ENCODE data around the gene SIX1. TPM values are rescaled to one million over a fixed set of nuclear protein-coding genes. Genes with fewer than 3 reads are reported as not detected.

The SIX1 gene
- total and polyA plus RNA-seq, 2 experiments from 2014 or later: 0.35 to 0.71 TPM

- peaks cover 91% of the 10 kb centered on the region for H3K27me3 ChIP-seq (ENCODE audit: insufficient read depth)
- H3K27ac Mint-ChIP-seq: no peak overlapping the region
- H3F3A ChIP-seq (replicated peaks; ENCODE audit: low read depth): peaks cover 26% of the 10 kb centered on the region
- H2AFZ ChIP-seq: peak overlapping the region; percentile 95
- no peaks in the 10 kb centered on the region for H3K9me2 ChIP-seq (ENCODE audit: insufficient read depth)
- H3K36me3 ChIP-seq (ENCODE audit: insufficient read depth): no peaks in the 10 kb centered on the region
- no peak overlapping the region for H3K27ac ChIP-seq (ENCODE audit: low read depth)
- TF ChIP-seq NANOG (IDR thresholded peaks at IDR 0.05; ENCODE audit: borderline replicate concordance) (no peak), EZH2phosphoT487 (IDR thresholded peaks at IDR 0.05; ENCODE audit: unreplicated experiment) (peak; percentile 61), EZH2 (IDR thresholded peaks at IDR 0.05; ENCODE audit: low read depth, unreplicated experiment) (peak; percentile 21)
- peaks cover 44% of the 10 kb centered on the region for H3K4me1 ChIP-seq (ENCODE audit: insufficient read depth)
- no peaks in the 10 kb centered on the region; the same call in 2 of the 3 replicates for H3K36me3 Mint-ChIP-seq (ENCODE audit: low read depth)
- DNase-seq (ENCODE audit: low spot score): peak; percentile 69
- 0 out of 2 replicates have a peak, but pooled peaks cover 3% of the 10 kb centered on the region for H4K20me1 ChIP-seq (replicated peaks; ENCODE audit: insufficient read depth)
- no peaks in the 10 kb centered on the region for H3K9me3 Mint-ChIP-seq
- peak overlapping the region; percentile 76 for H3K4me3 Mint-ChIP-seq
- no peaks in the 10 kb centered on the region for H3K79me2 ChIP-seq (replicated peaks; ENCODE audit: insufficient read depth)
- peaks cover 49% of the 10 kb centered on the region for H3K4me1 Mint-ChIP-seq
- H3K27me3 Mint-ChIP-seq (ENCODE audit: insufficient read depth, low read depth, poor library complexity): peaks cover 80% of the 10 kb centered on the region
- H3K4me2 ChIP-seq: peak overlapping the region; percentile 89
- peak; percentile 17 for ATAC-seq
- peak overlapping the region; percentile 72 for H3K4me3 ChIP-seq
Measured at GRCh38 chr14:60657456-60658210, 8.4 kb upstream of the SIX1 start.

- no peaks in the 10 kb centered on the region for H3K36me3 ChIP-seq (ENCODE audit: insufficient read depth)
- peak overlapping the region; percentile 95 for H2AFZ ChIP-seq
- Mint-ChIP-seq H3K27ac (no peak overlapping the region), H3K36me3 (ENCODE audit: low read depth) (no peaks in the 10 kb centered on the region; the same call in 2 of the 3 replicates), H3K4me3 (peak overlapping the region; percentile 76), H3K4me1 (peaks cover 54% of the 10 kb centered on the region), H3K9me3 (no peaks in the 10 kb centered on the region), H3K27me3 (ENCODE audit: insufficient read depth, low read depth, poor library complexity) (peaks cover 87% of the 10 kb centered on the region)
- no peaks in the 10 kb centered on the region for H3K9me2 ChIP-seq (ENCODE audit: insufficient read depth)
- DNase-seq (ENCODE audit: low spot score) (peak; percentile 88), ATAC-seq (peak; percentile 75)
- peak overlapping the region; percentile 89 for H3K4me2 ChIP-seq
- H4K20me1 ChIP-seq (replicated peaks; ENCODE audit: insufficient read depth): 0 out of 2 replicates have a peak, but pooled peaks cover 3% of the 10 kb centered on the region
- TF ChIP-seq ZNF462 (CRISPR knock-in tag; IDR thresholded peaks at IDR 0.05): no peak
- peak; percentile 44 to 62 for TF ChIP-seq CTCF (conservative IDR thresholded peaks at IDR 0.05; ENCODE audit: low read depth in 2 of 2)
- TF ChIP-seq EZH2phosphoT487 (IDR thresholded peaks at IDR 0.05; ENCODE audit: unreplicated experiment): peak; percentile 31
- no peak for TF ChIP-seq CREB1 (CRISPR knock-in tag; IDR thresholded peaks at IDR 0.05; ENCODE audit: low read depth)
- no peak for TF ChIP-seq STAT1 (IDR thresholded peaks at IDR 0.05; ENCODE audit: unreplicated experiment)
- TF ChIP-seq EZH2 (IDR thresholded peaks at IDR 0.05; ENCODE audit: low read depth, unreplicated experiment): peak; percentile 26
- TF ChIP-seq POLR2AphosphoS5 (IDR thresholded peaks at IDR 0.05; ENCODE audit: low read depth): no peak
- TF ChIP-seq ZNF331 (CRISPR knock-in tag; IDR thresholded peaks at IDR 0.05; ENCODE audit: low read depth): no peak
- no peak overlapping the region for H3K27ac ChIP-seq (ENCODE audit: low read depth)
- H3K79me2 ChIP-seq (replicated peaks; ENCODE audit: insufficient read depth): no peaks in the 10 kb centered on the region
- H3K27me3 ChIP-seq (ENCODE audit: insufficient read depth): peaks cover 98% of the 10 kb centered on the region
- H3K4me1 ChIP-seq (ENCODE audit: insufficient read depth): peaks cover 52% of the 10 kb centered on the region
- H3K4me3 ChIP-seq: peak overlapping the region; percentile 72
- peaks cover 26% of the 10 kb centered on the region for H3F3A ChIP-seq (replicated peaks; ENCODE audit: low read depth)
Measured at GRCh38 chr14:60656686-60657455, 7.6 kb upstream of the SIX1 start.
